Thoracic aorta (tissue), 2 donors: ENCODE measurements around the gene SLC39A11. TPM values are rescaled to one million over a fixed set of nuclear protein-coding genes. Genes with fewer than 3 reads are reported as not detected.

ENCODE experiments used
- ATAC-seq: fragments of 150-250 bp; one replicate; pipeline ENCODE4 v1.8.0; 2017; ENCODE audit warnings: low read depth; ENCODE audit not compliant: insufficient number of reproducible peaks, low FRiP score
- DNase-seq: peaks from one replicate; pipeline ENCODE4 v3.0.0-alpha.2; 2020; ENCODE audit warnings: low spot score
- H3K27ac ChIP-seq, 2 donors: fragments of 200-600 bp; sonication (generic); 1 replicate in 1 of 2; 2 replicates in 1 of 2; pipeline ENCODE4 v1.5.1; 2016; ENCODE audit warnings: mild to moderate bottlenecking in 2 of 2, moderate library complexity in 2 of 2
- H3K27me3 ChIP-seq: fragments of 200-600 bp; sonication (generic); replicated peaks from 2 replicates; pipeline ENCODE4 v1.6.0; 2016; ENCODE audit warnings: mild to moderate bottlenecking; ENCODE audit not compliant: insufficient read depth
- H3K36me3 ChIP-seq: fragments of 200-600 bp; sonication (generic); one replicate; pipeline ENCODE4 v1.5.1; 2016
- H3K4me1 ChIP-seq, 2 donors: fragments of 200-600 bp; sonication (generic); 1 replicate in 1 of 2; 2 replicates in 1 of 2; pipeline versions ENCODE4 v1.5.1 to v1.6.0; 2016; ENCODE audit warnings: low read depth in 2 of 2, mild to moderate bottlenecking in 1 of 2; ENCODE audit not compliant: control insufficient read depth in 1 of 2
- H3K4me3 ChIP-seq: fragments of 200-600 bp; sonication (generic); 2 replicates; pipeline ENCODE4 v1.5.1; 2016; ENCODE audit warnings: mild to moderate bottlenecking
- H3K9me3 ChIP-seq: fragments of 200-600 bp; sonication (generic); 2 replicates; pipeline ENCODE4 v1.5.1; 2016
- total RNA-seq, 2 donors: library from RNA; depleted of rRNA; stranded (reverse); fragments of >200 nt; gene quantifications; one replicate each; pipeline versions ENCODE4 v1.1.0 to v1.2.3, GENCODE V29; 2016
- TF ChIP-seq, protein P1 (sequence below): fragments of 200-600 bp; sonication (generic); IDR thresholded peaks from one replicate; pipeline ENCODE4 v1.5.1; 2019; ENCODE audit warnings: antibody characterized with exemption

SLC39A11 gene
- total RNA-seq, 2 donors from 2014 or later: 12.0 to 29.1 TPM

DNA sequence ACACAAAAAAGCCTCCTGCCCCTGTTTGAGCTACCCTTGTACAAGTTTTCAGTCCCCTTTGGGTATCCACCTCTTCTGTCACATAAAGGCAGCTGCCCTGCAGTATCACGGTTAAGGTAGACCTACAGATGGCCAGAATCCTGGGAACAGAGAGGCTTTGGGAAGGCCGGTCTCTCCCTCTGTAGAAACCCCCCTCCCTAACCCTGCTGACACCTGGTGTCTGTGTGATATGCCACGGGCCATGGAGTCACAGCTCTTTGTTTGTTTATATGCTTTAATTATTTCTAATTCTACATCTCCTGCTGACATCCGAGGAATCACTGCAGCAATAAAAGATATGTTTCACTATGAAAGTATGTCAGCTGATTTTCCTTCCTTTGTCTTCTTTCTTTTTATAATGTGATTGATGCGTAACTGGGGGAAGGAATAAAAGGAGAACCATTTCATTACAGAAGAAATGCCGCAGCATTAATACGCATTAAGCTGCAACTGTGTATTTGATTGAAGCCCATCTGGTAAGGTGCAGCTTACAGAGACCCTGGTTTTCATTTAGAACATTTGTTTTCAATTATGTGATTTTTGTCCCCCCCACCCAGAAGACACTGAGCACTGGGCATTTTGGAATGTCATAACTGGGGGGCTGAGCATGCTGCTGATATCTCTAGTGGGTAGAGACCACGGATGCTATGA, 142.1 kb downstream of the SLC39A11 start:
- DNase-seq (no peak), ATAC-seq (no peak)
- no peak overlapping the region for H3K4me3 ChIP-seq
- H3K27ac ChIP-seq: no peak overlapping the region
- H3K36me3 ChIP-seq: no peaks in the 10 kb centered on the region
- TF ChIP-seq, protein P1, sequence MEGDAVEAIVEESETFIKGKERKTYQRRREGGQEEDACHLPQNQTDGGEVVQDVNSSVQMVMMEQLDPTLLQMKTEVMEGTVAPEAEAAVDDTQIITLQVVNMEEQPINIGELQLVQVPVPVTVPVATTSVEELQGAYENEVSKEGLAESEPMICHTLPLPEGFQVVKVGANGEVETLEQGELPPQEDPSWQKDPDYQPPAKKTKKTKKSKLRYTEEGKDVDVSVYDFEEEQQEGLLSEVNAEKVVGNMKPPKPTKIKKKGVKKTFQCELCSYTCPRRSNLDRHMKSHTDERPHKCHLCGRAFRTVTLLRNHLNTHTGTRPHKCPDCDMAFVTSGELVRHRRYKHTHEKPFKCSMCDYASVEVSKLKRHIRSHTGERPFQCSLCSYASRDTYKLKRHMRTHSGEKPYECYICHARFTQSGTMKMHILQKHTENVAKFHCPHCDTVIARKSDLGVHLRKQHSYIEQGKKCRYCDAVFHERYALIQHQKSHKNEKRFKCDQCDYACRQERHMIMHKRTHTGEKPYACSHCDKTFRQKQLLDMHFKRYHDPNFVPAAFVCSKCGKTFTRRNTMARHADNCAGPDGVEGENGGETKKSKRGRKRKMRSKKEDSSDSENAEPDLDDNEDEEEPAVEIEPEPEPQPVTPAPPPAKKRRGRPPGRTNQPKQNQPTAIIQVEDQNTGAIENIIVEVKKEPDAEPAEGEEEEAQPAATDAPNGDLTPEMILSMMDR: no peak
- no peaks in the 10 kb centered on the region for H3K27me3 ChIP-seq
- H3K4me1 ChIP-seq: no peaks in the 10 kb centered on the region
- H3K9me3 ChIP-seq: no peaks in the 10 kb centered on the region

GRCh38 chr17:72948115-72948514, 144.4 kb downstream of the SLC39A11 start:
- ATAC-seq (no peak), DNase-seq (no peak)
- Histone ChIP-seq H3K4me1 (no peaks in the 10 kb centered on the region), H3K27me3 (no peaks in the 10 kb centered on the region), H3K9me3 (no peaks in the 10 kb centered on the region), H3K36me3 (no peaks in the 10 kb centered on the region), H3K27ac (no peak overlapping the region), H3K4me3 (no peak overlapping the region)
- TF ChIP-seq, protein P1: no peak

- ATAC-seq (no peak), DNase-seq (no peak)
- Histone ChIP-seq H3K27me3 (no peaks in the 10 kb centered on the region), H3K27ac (no peak overlapping the region), H3K36me3 (no peaks in the 10 kb centered on the region), H3K9me3 (no peaks in the 10 kb centered on the region), H3K4me3 (no peak overlapping the region), H3K4me1 (no peaks in the 10 kb centered on the region)
- TF ChIP-seq, protein P1: no peak
Measured at GRCh38 chr17:72947475-72947874, 145.0 kb downstream of the SLC39A11 start.

- no peak overlapping the region for H3K27ac ChIP-seq
- ATAC-seq (no peak), DNase-seq (no peak)
- no peaks in the 10 kb centered on the region for H3K4me1 ChIP-seq
- H3K27me3 ChIP-seq: no peaks in the 10 kb centered on the region
- H3K4me3 ChIP-seq: no peak overlapping the region
- TF ChIP-seq, protein P1: no peak
- no peaks in the 10 kb centered on the region for H3K36me3 ChIP-seq
- no peaks in the 10 kb centered on the region for H3K9me3 ChIP-seq
Measured at GRCh38 chr17:72946696-72947095, 145.8 kb downstream of the SLC39A11 start.

DNA sequence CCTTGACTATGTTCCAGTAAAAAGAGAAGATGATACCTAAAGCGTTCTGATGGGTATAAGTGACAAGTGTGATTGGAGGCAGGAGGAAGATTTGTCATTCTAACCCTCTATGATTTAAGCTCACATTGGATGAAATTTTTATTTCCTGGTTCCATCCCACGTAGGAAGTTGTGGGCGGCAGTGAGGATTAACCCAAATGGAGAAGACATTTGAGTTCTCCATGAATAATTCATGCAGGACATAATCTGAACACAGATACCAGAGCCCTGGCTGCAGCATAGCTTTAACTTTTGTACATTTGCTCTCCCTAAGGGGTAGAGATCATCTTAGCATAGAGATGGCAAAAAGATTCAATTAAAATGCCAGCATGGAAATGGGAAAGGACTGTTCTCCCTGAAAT, 146.3 kb downstream of the SLC39A11 start:
- no peaks in the 10 kb centered on the region for H3K9me3 ChIP-seq
- H3K27me3 ChIP-seq: no peaks in the 10 kb centered on the region
- H3K4me3 ChIP-seq: no peak overlapping the region
- DNase-seq: no peak
- H3K27ac ChIP-seq: no peak overlapping the region
- H3K36me3 ChIP-seq: no peaks in the 10 kb centered on the region
- ATAC-seq: no peak
- no peaks in the 10 kb centered on the region for H3K4me1 ChIP-seq
- TF ChIP-seq, protein P1: no peak
